GM13977 (cell line): ENCODE measurements around the gene POLR2J2.
"Not testable (repeated sequence)": the region's sequence is repeated elsewhere in the genome, so short reads cannot be mapped to it uniquely, and the experiment has no call there.

Source experiments
- DNase-seq: peaks from one replicate; pipeline ENCODE4 v3.0.0; 2012; ENCODE audit warnings: low spot score
- in situ Hi-C: fragments of 300-500 bp; cut with MboI; formaldehyde crosslinking; loops from one replicate; pipeline ENCODE4 v1.12.0; 2022; ENCODE audit warnings: low sequenced_read_pairs, low pct_unique_long_range_greater_than_20kb, mixed read lengths, inconsistent platforms; ENCODE audit not compliant: unreplicated experiment

Gene POLR2J2

GRCh38 chr7:102688299-102689036 is 17.0 kb upstream of the POLR2J2 start:
- in situ Hi-C loops, DNase-seq: not testable (repeated sequence)

DNA sequence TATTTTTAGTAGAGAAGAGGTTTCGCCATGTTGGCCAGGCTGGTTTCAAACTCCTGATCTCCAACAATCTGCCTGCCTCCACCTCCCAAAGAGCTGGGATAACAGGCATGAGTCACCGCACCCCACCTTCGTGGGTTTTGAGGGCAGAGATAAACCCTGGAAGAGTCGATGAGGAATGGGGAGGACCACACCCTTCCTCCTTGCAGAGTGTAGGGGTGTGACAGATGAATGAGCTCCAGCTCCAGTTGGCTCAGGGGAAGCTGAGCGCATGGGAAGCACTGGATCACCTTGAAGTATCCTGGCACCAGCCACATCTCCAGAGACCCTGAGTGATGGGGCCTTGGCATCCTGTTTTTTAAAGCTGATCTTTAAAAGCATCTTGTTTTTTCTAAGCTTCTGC is 11.1 kb upstream of the POLR2J2 start:
- DNase-seq, in situ Hi-C loops: not testable (repeated sequence)

DNA sequence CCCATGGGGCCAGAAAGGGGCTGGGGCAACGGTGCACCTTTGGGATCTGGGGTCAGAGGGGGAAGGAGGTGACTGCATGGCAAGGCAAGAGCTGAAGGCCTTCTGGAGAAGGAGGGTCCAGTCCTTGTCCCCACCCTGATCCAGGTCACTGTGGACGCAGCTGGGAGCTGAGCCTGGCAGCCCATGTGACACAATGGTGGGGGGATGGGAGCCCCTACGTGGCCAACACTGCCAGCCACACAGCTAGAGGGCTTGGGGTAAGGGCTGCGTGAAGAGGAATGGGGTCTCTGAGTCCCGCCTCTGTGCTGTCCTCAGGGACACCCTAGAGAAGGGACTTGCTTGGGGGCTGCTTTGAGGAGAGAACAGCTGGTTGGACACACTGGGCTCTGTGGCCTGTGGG is 9.3 kb upstream of the POLR2J2 start:
- in situ Hi-C loops, DNase-seq: not testable (repeated sequence)

GRCh38 chr7:102675545-102675944 is 4.1 kb upstream of the POLR2J2 start:
- in situ Hi-C loops, DNase-seq: not testable (repeated sequence)

GRCh38 chr7:102673447-102674067 is 2.1 kb upstream of the POLR2J2 start:
- in situ Hi-C loops, DNase-seq: not testable (repeated sequence)

DNA sequence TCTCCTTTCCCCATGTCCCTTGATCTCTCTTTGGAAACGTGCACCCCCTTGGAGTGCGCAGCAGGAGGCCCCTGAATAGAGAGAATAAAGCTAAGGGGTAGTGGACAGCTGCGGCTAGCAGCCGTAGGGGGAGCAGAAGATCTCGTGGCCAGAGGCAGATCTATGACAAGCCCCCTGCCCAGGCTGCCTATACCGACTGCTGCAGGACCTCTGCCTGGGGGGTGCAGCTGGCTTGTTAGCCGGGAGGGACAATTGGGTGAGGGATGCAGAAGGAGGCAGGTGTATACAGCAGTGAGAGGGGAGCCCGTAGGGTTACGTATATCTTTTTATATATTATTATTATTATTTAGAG is 469 bp upstream of the POLR2J2 start:
- in situ Hi-C loops: not testable (repeated sequence)

GRCh38 chr7:102667523-102667922 is 3.9 kb downstream of the POLR2J2 start:
- in situ Hi-C loops, DNase-seq: not testable (repeated sequence)

More for the DNA sequence above, 469 bp upstream of the POLR2J2 start:
- DNase-seq: not testable (repeated sequence)

DNA sequence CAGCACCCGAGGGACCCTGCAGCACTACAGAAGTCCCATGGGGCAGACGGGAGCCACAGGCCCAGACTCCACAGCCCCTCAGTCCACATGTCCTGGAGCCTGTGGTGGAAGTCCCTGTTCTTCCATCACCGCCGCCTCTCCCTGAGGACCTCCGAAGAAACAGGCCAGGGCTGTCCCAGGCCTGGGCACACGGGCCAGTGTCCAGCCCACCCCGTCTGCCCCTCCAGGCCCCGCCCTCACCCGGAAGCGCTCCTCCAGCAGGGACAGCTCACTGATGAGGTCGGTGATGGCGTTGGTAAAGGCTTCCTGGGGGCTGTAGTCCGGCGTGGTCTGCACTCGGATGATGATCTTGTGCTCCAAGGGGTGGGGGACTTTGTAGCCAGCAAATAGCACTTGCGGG is 4.6 kb downstream of the POLR2J2 start:
- in situ Hi-C loops: not testable (repeated sequence)

GRCh38 chr7:102664765-102665164 is 6.7 kb downstream of the POLR2J2 start:
- DNase-seq: not testable (repeated sequence)

More for the DNA sequence above, 4.6 kb downstream of the POLR2J2 start:
- not testable (repeated sequence) for DNase-seq

GRCh38 chr7:102649924-102650323 is 21.5 kb downstream of the POLR2J2 start, which contains the start of gene SPDYE2B:
Gene SPDYE2B (plus strand): TSS chr7:102650319. CDS start chr7:102652349, 2,030 bp downstream.
- in situ Hi-C loops: not testable (repeated sequence)

More at GRCh38 chr7:102664765-102665164, 6.7 kb downstream of the POLR2J2 start:
- in situ Hi-C loops: not testable (repeated sequence)

DNA sequence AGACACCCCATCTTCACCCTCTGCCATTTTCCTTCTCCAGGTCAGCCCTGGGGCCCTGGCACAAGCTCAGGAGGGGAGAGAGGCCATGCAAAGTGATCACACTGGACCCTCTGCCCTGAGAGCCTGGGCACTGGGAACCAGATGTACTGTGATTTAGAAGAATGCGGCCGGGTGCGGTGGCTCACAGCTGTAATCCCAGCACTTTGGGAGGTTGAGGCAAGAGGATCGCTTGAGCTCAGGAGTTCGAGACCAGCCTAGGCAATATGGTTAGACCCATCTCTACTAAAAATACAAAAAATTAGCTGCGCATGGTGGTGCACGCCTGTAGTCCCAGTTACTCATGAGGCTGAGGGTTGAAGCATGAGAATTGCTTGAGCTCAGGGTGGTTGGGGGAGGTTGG is 23.6 kb downstream of the POLR2J2 start:
- not testable (repeated sequence) for DNase-seq

More at GRCh38 chr7:102649924-102650323, 21.5 kb downstream of the POLR2J2 start, which contains the start of gene SPDYE2B:
- DNase-seq: not testable (repeated sequence)

DNA sequence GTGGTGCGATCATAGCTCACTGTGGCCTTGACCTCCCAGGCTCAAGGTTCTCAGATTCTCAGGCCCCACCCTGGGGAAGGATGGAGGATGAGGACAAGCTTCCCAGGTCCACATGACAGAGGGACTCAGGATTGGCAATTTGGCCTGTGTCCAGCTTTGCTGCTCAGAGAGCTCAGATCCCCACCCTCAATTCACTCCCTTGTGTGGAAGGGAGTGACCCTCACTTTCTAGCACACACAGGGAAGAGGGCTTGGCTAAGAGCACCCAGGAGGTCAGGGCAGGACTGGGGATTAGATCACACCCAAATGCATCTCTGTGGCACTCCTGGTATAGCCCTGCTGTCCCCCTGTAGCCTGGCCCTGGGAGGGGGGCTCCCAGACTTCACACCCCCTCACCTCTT is 28.1 kb downstream of the POLR2J2 start:
- DNase-seq, in situ Hi-C loops: not testable (repeated sequence)

More for the DNA sequence above, 23.6 kb downstream of the POLR2J2 start:
- in situ Hi-C loops: not testable (repeated sequence)

- DNase-seq, in situ Hi-C loops: not testable (repeated sequence)
These were observed 28.8 kb downstream of the POLR2J2 start, which contains the start of gene UPK3BL1 for GRCh38 chr7:102642691-102643090. Gene UPK3BL1 (minus strand): TSS chr7:102642791. CDS start chr7:102642741, 50 bp downstream.

- in situ Hi-C loops, DNase-seq: not testable (repeated sequence)
These were observed 32.6 kb downstream of the POLR2J2 start for GRCh38 chr7:102638848-102639247.

GRCh38 chr7:102636956-102637355 is 34.5 kb downstream of the POLR2J2 start:
- in situ Hi-C loops, DNase-seq: not testable (repeated sequence)

DNA sequence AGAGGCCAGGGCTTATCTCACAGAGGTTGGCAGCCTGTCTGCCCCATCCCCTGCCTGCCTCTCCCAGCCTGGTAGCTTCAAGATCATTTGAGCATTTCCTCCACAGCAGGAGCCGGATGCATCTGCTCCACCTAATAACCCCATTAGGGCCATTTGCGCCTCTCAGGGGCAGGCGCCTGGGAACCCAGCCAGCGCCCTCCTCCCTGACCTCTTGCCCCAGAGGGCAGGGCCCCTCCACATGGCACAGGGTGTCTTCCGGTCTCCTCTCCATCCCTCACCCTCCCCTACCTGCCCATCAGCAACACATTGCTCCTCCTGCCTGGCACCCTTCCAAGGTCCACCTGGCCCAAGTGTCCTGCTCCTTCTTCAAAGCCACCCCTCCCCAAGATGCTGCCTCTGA is 36.1 kb downstream of the POLR2J2 start:
- DNase-seq, in situ Hi-C loops: not testable (repeated sequence)

DNA sequence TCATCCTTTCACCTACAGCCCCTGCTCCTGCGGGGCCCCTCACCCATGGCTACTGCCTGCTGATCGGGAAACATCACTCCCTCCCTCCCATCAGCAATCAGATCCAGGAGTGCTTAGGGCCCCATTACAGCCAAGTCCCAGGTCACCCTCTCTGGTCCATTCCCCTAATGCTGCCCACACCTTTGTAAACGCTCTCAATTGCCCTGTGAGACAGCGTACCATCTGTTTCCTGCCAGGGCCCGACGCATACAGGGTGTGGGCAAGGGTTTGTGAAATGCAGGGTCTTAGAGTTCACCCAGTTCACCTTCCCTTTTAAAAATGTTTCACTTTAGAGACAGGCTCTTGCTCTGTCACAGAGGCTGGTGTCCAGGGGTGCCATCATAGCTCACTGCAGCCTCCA is 37.2 kb downstream of the POLR2J2 start:
- DNase-seq, in situ Hi-C loops: not testable (repeated sequence)

GRCh38 chr7:102630622-102631021 is 40.8 kb downstream of the POLR2J2 start:
- in situ Hi-C loops, DNase-seq: not testable (repeated sequence)
